ENCODE measurements around the gene MKKS. TPM values are rescaled to one million over a fixed set of nuclear protein-coding genes. Genes with fewer than 3 reads are reported as not detected.
A peak's percentile ranks its signal among the peaks of the same experiment; 100 is the strongest.

Gene MKKS
- polyA plus RNA-seq, 1 experiment: 18.9 TPM

- no peaks in the 10 kb centered on the region; the same call in 1 of the 2 replicates for H3K9me3 ChIP-seq (ENCODE audit: control insufficient read depth, insufficient read depth, low read length)
- H3K27ac ChIP-seq (ENCODE audit: low read depth, low read length): peak within 1 kb of the TSS; percentile 22
- POLR2A ChIA-PET: interaction anchor here (0.8 to 2.0 kb wide), 7 partner anchors 43 to 782 kb away, joined by 3 to 13 read pairs (median 3); partner anchors contain the start of gene JAG1
- no peak for TF ChIP-seq CTCF (IDR thresholded peaks at IDR 0.05; ENCODE audit: low read depth, low read length)
- H3K4me3 ChIP-seq (ENCODE audit: low read depth, low read length): peak within 1 kb of the TSS; percentile 89
- CTCF ChIA-PET: interaction anchor here (0.8 to 2.1 kb wide), 7 partner anchors 78 to 1109 kb away, joined by 3 to 8 read pairs (median 5); no protein-coding TSS in a partner anchor
- no peaks in the 10 kb centered on the region for H3K27me3 ChIP-seq (ENCODE audit: control insufficient read depth, insufficient read depth, low read length)
- DNase-seq (ENCODE audit: low read depth, low spot score): peak; percentile 87
Measured at GRCh38 chr20:10434832-10435812, 1.1 kb upstream of the MKKS start, which contains the start of gene SLX4IP. Gene SLX4IP (plus strand): TSS chr20:10435305. CDS start chr20:10458205, 22,900 bp downstream.

GRCh38 chr20:10434467-10434831 lies 427 bp upstream of the MKKS start:
- Histone ChIP-seq H3K9me3 (ENCODE audit: control insufficient read depth, insufficient read depth, low read length) (no peaks in the 10 kb centered on the region; the same call in 1 of the 2 replicates), H3K27me3 (ENCODE audit: control insufficient read depth, insufficient read depth, low read length) (no peaks in the 10 kb centered on the region), H3K27ac (ENCODE audit: low read depth, low read length) (peak overlapping the region; percentile 22), H3K4me3 (ENCODE audit: low read depth, low read length) (peak overlapping the region; percentile 89)
- no peak for TF ChIP-seq CTCF (IDR thresholded peaks at IDR 0.05; ENCODE audit: low read depth, low read length)
- POLR2A ChIA-PET: interaction anchor here (1.1 to 2.0 kb wide), 7 partner anchors 8 to 782 kb away, joined by 3 to 13 read pairs (median 3); partner anchors contain the start of gene JAG1
- CTCF ChIA-PET: interaction anchor here (0.5 to 2.1 kb wide), 8 partner anchors 77 to 1109 kb away, joined by 3 to 8 read pairs (median 4); no protein-coding TSS in a partner anchor
- DNase-seq (ENCODE audit: low read depth, low spot score): peak; percentile 98

GRCh38 chr20:10433014-10433622 lies 904 bp downstream of the MKKS start:
- H3K4me3 ChIP-seq (ENCODE audit: low read depth, low read length): peak overlapping the region; percentile 89
- no peak for DNase-seq (ENCODE audit: low read depth, low spot score)
- no peaks in the 10 kb centered on the region for H3K27me3 ChIP-seq (ENCODE audit: control insufficient read depth, insufficient read depth, low read length)
- ChIA-PET CTCF (interaction anchor here (1.3 to 2.1 kb wide), 4 partner anchors 238 to 1110 kb away, joined by 5 to 8 read pairs (median 6); no protein-coding TSS in a partner anchor), POLR2A (interaction anchor here (1.3 kb wide), 1 partner anchor 10 kb away, joined by 4 read pairs; no protein-coding TSS in a partner anchor)
- no peak for TF ChIP-seq CTCF (IDR thresholded peaks at IDR 0.05; ENCODE audit: low read depth, low read length)
- no peak overlapping the region for H3K27ac ChIP-seq (ENCODE audit: low read depth, low read length)
- H3K9me3 ChIP-seq (ENCODE audit: control insufficient read depth, insufficient read depth, low read length): no peaks in the 10 kb centered on the region; the same call in 1 of the 2 replicates

GRCh38 chr20:10432079-10432478 lies 1.9 kb downstream of the MKKS start:
- CTCF ChIA-PET: interaction anchor here (0.6 to 1.5 kb wide), 2 partner anchors 58 to 454 kb away, joined by 4 to 5 read pairs; no protein-coding TSS in a partner anchor
- Histone ChIP-seq H3K27me3 (ENCODE audit: control insufficient read depth, insufficient read depth, low read length) (no peaks in the 10 kb centered on the region), H3K4me3 (ENCODE audit: low read depth, low read length) (no peak overlapping the region), H3K27ac (ENCODE audit: low read depth, low read length) (no peak overlapping the region), H3K9me3 (ENCODE audit: control insufficient read depth, insufficient read depth, low read length) (no peaks in the 10 kb centered on the region; the same call in 1 of the 2 replicates)
- TF ChIP-seq CTCF (IDR thresholded peaks at IDR 0.05; ENCODE audit: low read depth, low read length): no peak
- DNase-seq (ENCODE audit: low read depth, low spot score): no peak
- POLR2A ChIA-PET: no interaction called here
